ENCODE data around the gene TMEM43. TPM values are rescaled to one million over a fixed set of nuclear protein-coding genes. Genes with fewer than 3 reads are reported as not detected.

TMEM43 gene
- total and polyA plus RNA-seq, 10 of the 15 experiments (the other 5 are each of a cell fraction or from before 2014, with no cell fraction given): 7.2 to 33.0 (median 18.5) TPM

- no TSS peak for BruUV-seq (replicated peaks)
- Histone ChIP-seq H3K79me2 (ENCODE audit: control insufficient read depth, insufficient read depth, low read length) (no peaks in the 10 kb centered on the region), H3K4me3 (no peak overlapping the region), H3K9me3 (replicated peaks; ENCODE audit: control insufficient read depth, insufficient read depth, low read length) (no peaks in the 10 kb centered on the region), H2AFZ (ENCODE audit: control insufficient read depth, low read depth, low read length) (no peak overlapping the region), H3K27me3 (replicated peaks in 1 of 2; ENCODE audit: control insufficient read depth in 2 of 2, insufficient read depth in 2 of 2, low read length in 1 of 2) (no peaks in the 10 kb centered on the region; a peak in 1 of 4 replicates), H3K4me2 (ENCODE audit: control insufficient read depth, insufficient read depth) (no peak overlapping the region), H3K36me3 (ENCODE audit: control insufficient read depth in 2 of 2, insufficient read depth in 2 of 2, low read length in 1 of 2) (no peaks in the 10 kb centered on the region), H3K27ac (ENCODE audit: control insufficient read depth, insufficient read depth) (no peak overlapping the region), H3K4me1 (ENCODE audit: control insufficient read depth, insufficient read depth, low read length) (no peaks in the 10 kb centered on the region), H3K9ac (ENCODE audit: control insufficient read depth, insufficient read depth, low read length) (no peak overlapping the region), H4K20me1 (ENCODE audit: control insufficient read depth, insufficient read depth) (no peaks in the 10 kb centered on the region)
- no peak for DNase-seq (ENCODE audit: low read depth, low spot score)
- ChIA-PET POLR2A (no interaction called here), RAD21 (ENCODE audit: unreplicated experiment) (no interaction called here), SMC1A (ENCODE audit: uncharacterized antibody, unreplicated experiment) (no interaction called here), CTCF (interaction anchor here (1.0 kb wide), 2 partner anchors 110 to 197 kb away, joined by 3 to 6 read pairs; no protein-coding TSS in a partner anchor)
- intact Hi-C loops (cut with micrococcal nuclease; ENCODE audit: unreplicated experiment): no loop called here
- in situ Hi-C loops (cut with MboI): no loop called here
- no peak for FAIRE-seq
- TF ChIP-seq NRF1 (conservative IDR thresholded peaks at IDR 0.05; ENCODE audit: low read depth, low read length) (no peak), POLR2A (IDR thresholded peaks at IDR 0.05; ENCODE audit: low read depth, low read length) (no peak), MAX (IDR thresholded peaks at IDR 0.05; ENCODE audit: low read depth, low read length) (no peak), ATF7 (IDR thresholded peaks at IDR 0.05; ENCODE audit: low read depth) (no peak), PAX8 (IDR thresholded peaks at IDR 0.05) (no peak), KDM1A (IDR thresholded peaks at IDR 0.05; ENCODE audit: borderline replicate concordance) (no peak), SIX5 (IDR thresholded peaks at IDR 0.05; ENCODE audit: low read depth, low read length, severe bottlenecking) (no peak), MEF2B (IDR thresholded peaks at IDR 0.05; ENCODE audit: partially characterized antibody, poor library complexity, severe bottlenecking) (no peak), ZNF592 (IDR thresholded peaks at IDR 0.05) (no peak)
- TF ChIP-seq, protein P1, sequence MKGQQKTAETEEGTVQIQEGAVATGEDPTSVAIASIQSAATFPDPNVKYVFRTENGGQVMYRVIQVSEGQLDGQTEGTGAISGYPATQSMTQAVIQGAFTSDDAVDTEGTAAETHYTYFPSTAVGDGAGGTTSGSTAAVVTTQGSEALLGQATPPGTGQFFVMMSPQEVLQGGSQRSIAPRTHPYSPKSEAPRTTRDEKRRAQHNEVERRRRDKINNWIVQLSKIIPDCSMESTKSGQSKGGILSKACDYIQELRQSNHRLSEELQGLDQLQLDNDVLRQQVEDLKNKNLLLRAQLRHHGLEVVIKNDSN (IDR thresholded peaks at IDR 0.05; ENCODE audit: borderline replicate concordance, extremely low read length, insufficient read depth, low read depth, low read length): no peak
- TF ChIP-seq, protein P2, sequence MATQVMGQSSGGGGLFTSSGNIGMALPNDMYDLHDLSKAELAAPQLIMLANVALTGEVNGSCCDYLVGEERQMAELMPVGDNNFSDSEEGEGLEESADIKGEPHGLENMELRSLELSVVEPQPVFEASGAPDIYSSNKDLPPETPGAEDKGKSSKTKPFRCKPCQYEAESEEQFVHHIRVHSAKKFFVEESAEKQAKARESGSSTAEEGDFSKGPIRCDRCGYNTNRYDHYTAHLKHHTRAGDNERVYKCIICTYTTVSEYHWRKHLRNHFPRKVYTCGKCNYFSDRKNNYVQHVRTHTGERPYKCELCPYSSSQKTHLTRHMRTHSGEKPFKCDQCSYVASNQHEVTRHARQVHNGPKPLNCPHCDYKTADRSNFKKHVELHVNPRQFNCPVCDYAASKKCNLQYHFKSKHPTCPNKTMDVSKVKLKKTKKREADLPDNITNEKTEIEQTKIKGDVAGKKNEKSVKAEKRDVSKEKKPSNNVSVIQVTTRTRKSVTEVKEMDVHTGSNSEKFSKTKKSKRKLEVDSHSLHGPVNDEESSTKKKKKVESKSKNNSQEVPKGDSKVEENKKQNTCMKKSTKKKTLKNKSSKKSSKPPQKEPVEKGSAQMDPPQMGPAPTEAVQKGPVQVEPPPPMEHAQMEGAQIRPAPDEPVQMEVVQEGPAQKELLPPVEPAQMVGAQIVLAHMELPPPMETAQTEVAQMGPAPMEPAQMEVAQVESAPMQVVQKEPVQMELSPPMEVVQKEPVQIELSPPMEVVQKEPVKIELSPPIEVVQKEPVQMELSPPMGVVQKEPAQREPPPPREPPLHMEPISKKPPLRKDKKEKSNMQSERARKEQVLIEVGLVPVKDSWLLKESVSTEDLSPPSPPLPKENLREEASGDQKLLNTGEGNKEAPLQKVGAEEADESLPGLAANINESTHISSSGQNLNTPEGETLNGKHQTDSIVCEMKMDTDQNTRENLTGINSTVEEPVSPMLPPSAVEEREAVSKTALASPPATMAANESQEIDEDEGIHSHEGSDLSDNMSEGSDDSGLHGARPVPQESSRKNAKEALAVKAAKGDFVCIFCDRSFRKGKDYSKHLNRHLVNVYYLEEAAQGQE (IDR thresholded peaks at IDR 0.05; ENCODE audit: low read depth, low read length): no peak
- ATAC-seq: no peak
Measured at GRCh38 chr3:14093831-14094230, 31.0 kb upstream of the TMEM43 start.
